Measurements from ENCODE around the gene DNAJB1.
A peak's percentile ranks its signal among the peaks of the same experiment; 100 is the strongest.

The DNAJB1 gene

DNA sequence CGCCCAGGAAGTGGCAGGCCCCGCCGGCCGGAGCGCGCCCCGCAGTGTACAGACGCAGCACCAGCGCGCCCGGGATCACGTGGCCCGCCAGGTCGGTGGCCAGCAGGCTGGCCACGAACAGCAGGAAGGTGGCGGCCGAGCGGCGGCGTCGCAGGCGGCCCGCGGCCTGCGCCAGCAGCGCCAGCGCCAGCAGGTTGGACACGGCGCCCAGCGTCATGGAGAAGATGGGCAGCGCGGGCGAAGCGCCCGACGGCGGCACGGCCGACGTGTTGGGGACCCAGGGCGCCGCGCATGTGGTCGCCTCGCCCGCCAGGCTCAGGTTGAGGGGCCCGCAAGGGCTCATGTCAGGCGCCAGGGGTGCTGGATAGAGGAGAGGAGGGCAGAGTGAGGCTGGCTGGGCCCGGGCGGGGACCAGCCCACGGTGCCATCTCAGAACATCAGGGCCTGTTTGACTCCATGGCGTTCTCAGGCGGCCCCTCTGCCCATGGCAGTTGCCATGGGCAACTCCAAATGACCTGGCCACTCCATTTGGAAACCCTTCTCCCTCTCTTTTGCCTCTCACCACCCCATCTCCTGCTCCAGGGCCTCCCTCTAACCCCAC lies 44.1 kb downstream of the DNAJB1 start:
- peak in 11 of 51 donors; percentile 2 to 51 (median 24) for DNase-seq

GRCh38 chr19:14473073-14473977 lies 44.9 kb downstream of the DNAJB1 start:
- DNase-seq, result peak in 6 of 51 donors; percentile 5 to 47 (median 19)

DNA sequence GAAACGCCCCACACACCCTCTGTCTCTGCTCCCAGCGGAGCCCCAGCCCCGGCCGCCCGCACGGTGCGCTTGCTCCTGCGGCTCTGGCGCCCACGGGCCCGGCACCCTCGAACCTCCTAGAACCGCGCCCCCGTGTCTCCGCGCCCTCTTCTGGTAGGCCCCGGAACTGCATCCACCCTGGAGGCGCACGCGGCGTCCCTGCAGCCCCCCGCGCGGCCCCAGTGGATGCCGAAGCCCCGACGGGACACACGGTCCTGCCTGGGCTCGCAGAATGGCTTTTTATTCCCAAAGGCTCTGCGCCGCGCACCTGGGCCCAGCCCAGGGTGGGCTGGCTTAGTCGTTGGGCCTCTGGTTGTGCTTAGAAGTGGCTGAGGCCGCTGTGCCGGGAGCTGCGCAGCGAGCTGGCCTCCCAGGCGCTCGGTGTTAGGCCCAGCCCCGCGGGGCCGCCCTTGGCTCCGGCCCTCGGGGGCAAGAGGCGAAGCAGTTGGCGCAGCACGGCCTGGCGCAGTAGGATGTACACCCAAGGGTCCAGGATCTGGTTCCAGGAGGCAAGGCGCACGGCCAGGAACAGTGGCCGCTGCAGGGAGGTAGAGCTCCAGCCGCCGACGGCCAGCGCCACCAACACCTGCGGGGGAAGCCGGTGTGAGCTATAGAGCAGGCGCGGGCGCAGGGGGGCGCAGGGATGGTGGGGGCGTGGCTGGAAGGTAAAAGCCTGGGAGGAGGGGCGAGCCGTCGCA lies 45.8 kb downstream of the DNAJB1 start:
- peak in 38 of 51 donors; percentile 5 to 75 (median 34) for DNase-seq

DNA sequence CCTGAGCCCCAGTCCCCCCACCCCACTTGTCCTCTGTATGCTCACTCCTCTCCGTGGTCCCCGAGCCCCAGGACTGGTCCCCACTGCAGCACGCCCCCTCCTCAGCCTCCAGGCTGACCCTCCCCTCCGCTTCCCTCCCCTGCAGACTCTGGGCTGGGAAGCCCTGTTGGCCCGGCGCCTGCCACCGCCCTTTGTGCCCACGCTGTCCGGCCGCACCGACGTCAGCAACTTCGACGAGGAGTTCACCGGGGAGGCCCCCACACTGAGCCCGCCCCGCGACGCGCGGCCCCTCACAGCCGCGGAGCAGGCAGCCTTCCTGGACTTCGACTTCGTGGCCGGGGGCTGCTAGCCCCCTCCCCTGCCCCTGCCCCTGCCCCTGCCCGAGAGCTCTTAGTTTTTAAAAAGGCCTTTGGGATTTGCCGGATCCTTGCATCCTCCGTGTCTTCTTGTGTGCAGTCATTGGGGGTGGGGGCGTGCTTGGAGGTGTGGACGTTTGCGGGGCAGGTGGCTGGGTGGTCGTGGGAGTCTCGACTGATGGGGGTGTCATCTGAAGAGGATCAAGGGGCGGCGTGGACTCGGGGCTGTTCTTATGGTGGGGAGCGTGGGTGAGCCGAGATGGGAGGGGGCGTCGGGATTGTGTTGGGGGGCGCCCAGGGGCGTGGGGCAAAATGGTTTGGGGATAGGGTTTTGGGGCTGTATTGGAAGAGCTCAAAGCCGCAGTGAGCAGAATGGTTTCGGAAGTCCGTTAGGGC lies 46.6 kb downstream of the DNAJB1 start:
- no peak for DNase-seq

DNA sequence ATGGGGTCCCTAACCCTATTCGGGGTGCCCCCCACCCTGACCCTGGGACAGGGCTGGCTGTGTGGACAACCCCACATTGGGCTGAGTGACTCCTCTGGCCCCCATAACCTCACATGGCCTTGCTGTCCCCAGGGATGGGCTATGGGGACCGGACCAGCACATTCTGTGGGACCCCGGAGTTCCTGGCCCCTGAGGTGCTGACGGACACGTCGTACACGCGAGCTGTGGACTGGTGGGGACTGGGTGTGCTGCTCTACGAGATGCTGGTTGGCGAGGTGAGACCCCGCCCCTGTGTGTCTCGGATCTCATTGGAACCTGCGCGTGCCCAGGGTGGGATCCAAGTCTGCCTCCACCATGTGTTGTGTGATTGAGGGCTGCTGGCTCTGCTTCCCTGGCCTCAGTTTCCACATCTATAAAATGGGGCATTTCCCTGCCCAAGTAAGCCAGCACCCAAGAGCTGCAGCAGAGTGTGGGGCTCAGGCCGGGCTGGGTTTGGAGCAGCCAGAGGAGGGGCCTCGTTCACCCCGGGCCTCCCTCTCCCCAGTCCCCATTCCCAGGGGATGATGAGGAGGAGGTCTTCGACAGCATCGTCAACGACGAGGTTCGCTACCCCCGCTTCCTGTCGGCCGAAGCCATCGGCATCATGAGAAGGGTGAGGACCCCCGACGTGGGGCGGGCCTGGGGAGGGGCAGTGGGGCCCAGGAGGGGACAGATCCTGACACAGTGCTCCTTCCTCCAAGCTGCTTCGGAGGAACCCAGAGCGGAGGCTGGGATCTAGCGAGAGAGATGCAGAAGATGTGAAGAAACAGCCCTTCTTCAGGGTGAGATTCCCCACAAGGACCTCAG lies 47.9 kb downstream of the DNAJB1 start:
- no peak for DNase-seq

DNA sequence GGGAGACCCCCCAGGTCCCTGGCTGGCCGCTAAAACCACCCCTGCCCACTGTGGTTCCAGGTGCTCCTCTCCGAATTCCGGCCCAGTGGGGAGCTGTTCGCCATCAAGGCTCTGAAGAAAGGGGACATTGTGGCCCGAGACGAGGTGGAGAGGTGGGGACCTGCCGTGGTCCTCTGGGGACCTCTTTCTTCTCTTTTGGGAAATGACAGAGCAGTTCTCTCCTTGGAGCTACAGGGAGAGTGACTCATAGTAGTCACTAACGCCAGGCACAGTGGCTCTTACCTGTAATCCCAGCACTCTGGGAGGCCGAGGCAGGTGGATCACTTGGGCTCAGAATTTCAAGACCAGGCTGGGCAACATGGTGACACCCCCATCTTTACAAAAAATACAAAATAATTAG lies 50.4 kb downstream of the DNAJB1 start:
- no peak for DNase-seq

DNA sequence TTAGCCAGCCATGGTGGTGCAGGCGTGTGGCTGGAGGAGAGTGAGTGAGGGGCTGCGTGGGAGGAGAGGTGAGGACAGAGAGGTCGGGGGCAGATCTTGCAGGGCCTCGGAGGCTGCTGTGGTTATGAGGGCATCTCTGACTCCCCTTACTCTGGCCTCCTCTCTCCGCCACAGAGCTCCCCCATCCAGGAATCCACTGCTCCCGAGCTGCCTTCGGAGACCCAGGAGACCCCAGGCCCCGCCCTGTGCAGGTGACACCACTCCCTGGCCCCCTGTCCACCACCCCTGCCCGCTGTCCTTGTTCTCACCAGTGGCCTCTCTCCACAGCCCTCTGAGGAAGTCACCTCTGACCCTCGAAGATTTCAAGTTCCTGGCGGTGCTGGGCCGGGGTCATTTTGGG lies 50.8 kb downstream of the DNAJB1 start:
- no peak for DNase-seq
